SK-N-SH treated with all-trans-retinoic acid at 6 μM for 48 hours (cell line): ENCODE results near the gene OR9Q1.

ENCODE experiments used
- ESRRG ChIP-seq: fragments of 250-450 bp; sonication (Bioruptor Pico); IDR thresholded peaks from 2 replicates; pipeline ENCODE4 v1.6.1; 2021; ENCODE audit warnings: mild to moderate bottlenecking
- RARB ChIP-seq: fragments of 250-450 bp; sonication (Bioruptor Pico); IDR thresholded peaks from 2 replicates; pipeline ENCODE4 v1.8.0; 2021; ENCODE audit warnings: mild to moderate bottlenecking, moderate library complexity
- TCF4 ChIP-seq: fragments of 250-450 bp; sonication (Bioruptor Pico); IDR thresholded peaks from 2 replicates; pipeline ENCODE4 v1.8.0; 2021; ENCODE audit warnings: mild to moderate bottlenecking, moderate library complexity, borderline replicate concordance
- ZC3H10 ChIP-seq: fragments of 250-450 bp; sonication (Bioruptor Pico); IDR thresholded peaks from 2 replicates; pipeline ENCODE4 v1.5.1; 2021; ENCODE audit warnings: mild to moderate bottlenecking, moderate library complexity
- ZNF8 ChIP-seq: fragments of 450-650 bp; formaldehyde crosslinking; IDR thresholded peaks from 2 replicates; pipeline ENCODE4 v1.5.0; 2020; ENCODE audit warnings: mild to moderate bottlenecking, moderate library complexity
- TF ChIP-seq, protein P1 (sequence below): fragments of 250-450 bp; sonication (Bioruptor Pico); IDR thresholded peaks from 2 replicates; pipeline ENCODE4 v1.8.0; 2020; ENCODE audit warnings: mild to moderate bottlenecking, moderate library complexity, borderline replicate concordance

DNA sequence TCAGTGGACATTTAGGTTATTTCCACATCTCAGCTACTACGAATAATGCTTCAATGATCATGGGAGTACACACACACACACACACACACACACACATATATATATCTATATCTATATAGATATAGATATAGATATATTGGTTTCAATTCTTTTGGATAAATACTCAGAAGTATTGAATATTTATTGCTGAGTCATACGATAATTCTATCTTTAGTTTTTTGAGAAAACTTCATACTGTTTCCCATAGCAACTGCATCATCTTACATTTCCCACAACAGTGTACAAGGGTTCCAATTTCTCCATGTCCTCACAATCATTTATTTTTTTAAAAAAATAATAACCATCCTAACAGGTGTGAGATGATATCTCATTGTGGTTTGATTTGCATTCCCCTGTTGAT is 172.3 kb downstream of the OR9Q1 start:
- TF ChIP-seq TCF4 (no peak), ESRRG (CRISPR knock-in tag) (no peak), RARB (no peak), ZNF8 (CRISPR knock-in tag) (no peak), ZC3H10 (no peak)
- TF ChIP-seq, protein P1, sequence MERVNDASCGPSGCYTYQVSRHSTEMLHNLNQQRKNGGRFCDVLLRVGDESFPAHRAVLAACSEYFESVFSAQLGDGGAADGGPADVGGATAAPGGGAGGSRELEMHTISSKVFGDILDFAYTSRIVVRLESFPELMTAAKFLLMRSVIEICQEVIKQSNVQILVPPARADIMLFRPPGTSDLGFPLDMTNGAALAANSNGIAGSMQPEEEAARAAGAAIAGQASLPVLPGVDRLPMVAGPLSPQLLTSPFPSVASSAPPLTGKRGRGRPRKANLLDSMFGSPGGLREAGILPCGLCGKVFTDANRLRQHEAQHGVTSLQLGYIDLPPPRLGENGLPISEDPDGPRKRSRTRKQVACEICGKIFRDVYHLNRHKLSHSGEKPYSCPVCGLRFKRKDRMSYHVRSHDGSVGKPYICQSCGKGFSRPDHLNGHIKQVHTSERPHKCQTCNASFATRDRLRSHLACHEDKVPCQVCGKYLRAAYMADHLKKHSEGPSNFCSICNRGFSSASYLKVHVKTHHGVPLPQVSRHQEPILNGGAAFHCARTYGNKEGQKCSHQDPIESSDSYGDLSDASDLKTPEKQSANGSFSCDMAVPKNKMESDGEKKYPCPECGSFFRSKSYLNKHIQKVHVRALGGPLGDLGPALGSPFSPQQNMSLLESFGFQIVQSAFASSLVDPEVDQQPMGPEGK (CRISPR knock-in tag): no peak
